ENCODE data around the gene ACAA1. TPM values are rescaled to one million over a fixed set of nuclear protein-coding genes. Genes with fewer than 3 reads are reported as not detected.
A peak's percentile ranks its signal among the peaks of the same experiment; 100 is the strongest.
"Not testable (repeated sequence)": the region's sequence is repeated elsewhere in the genome, so short reads cannot be mapped to it uniquely, and the experiment has no call there.

The ACAA1 gene
- total RNA-seq, 1 donor from 2014 or later, result 111 TPM

GRCh38 chr3:38090453-38090852 is 46.5 kb downstream of the ACAA1 start:
- intact Hi-C loops (cut with DNase I), result no loop called here
- DNase-seq (no peak), ATAC-seq (ENCODE audit: poor library complexity) (no peak)

DNA sequence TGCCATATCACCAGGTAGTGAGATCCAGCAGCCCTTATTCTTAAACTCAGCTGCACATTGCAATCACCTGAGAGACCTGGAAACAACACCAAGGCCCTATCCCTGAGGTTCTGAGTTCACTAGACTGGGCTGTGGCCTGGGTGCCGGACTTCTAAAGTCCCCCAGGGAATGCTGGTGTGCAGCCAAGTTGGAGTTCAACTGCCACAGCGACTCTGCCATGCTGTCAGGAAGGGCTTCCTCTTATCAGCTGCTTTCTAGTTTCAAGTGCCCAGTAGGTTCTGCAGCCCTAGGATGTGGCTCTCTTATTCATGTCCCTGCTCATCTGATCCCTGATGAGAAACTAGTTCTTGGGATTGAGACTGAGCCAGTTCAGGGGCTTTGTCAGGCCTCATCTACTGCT is 47.8 kb downstream of the ACAA1 start:
- intact Hi-C loops (cut with DNase I), result no loop called here
- ATAC-seq (ENCODE audit: poor library complexity) (peak; percentile 65), DNase-seq (no peak)

- DNase-seq (no peak), ATAC-seq (ENCODE audit: poor library complexity) (no peak)
- intact Hi-C loops (cut with DNase I), result no loop called here
These were observed 48.5 kb downstream of the ACAA1 start for GRCh38 chr3:38088126-38089078.

DNA sequence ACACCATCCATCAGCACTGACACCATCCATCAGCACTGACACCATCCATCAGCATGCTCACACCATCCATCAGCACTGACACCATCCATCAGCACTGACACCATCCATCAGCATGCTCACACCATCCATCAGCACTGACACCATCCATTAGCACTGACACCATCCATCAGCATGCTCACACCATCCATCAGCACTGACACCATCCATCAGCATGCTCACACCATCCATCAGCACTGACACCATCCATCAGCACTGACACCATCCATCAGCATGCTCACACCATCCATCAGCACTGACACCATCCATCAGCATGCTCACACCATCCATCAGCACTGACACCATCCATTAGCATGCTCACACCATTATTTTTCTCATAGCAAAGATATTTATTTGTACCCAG is 49.6 kb downstream of the ACAA1 start:
- ATAC-seq (ENCODE audit: poor library complexity); intact Hi-C loops (cut with DNase I); DNase-seq: not testable (repeated sequence)

- DNase-seq, result no peak
- intact Hi-C loops (cut with DNase I), result no loop called here
- ATAC-seq (ENCODE audit: poor library complexity), result no peak
These were observed 50.4 kb downstream of the ACAA1 start for GRCh38 chr3:38086496-38086895.

GRCh38 chr3:38085943-38086324 is 51.0 kb downstream of the ACAA1 start:
- DNase-seq (no peak), ATAC-seq (ENCODE audit: poor library complexity) (peak; percentile 71)
- intact Hi-C loops (cut with DNase I), result no loop called here

- ATAC-seq (ENCODE audit: poor library complexity) (peak; percentile 14), DNase-seq (no peak)
- intact Hi-C loops (cut with DNase I), result no loop called here
These were observed 51.5 kb downstream of the ACAA1 start for GRCh38 chr3:38085311-38085942.

DNA sequence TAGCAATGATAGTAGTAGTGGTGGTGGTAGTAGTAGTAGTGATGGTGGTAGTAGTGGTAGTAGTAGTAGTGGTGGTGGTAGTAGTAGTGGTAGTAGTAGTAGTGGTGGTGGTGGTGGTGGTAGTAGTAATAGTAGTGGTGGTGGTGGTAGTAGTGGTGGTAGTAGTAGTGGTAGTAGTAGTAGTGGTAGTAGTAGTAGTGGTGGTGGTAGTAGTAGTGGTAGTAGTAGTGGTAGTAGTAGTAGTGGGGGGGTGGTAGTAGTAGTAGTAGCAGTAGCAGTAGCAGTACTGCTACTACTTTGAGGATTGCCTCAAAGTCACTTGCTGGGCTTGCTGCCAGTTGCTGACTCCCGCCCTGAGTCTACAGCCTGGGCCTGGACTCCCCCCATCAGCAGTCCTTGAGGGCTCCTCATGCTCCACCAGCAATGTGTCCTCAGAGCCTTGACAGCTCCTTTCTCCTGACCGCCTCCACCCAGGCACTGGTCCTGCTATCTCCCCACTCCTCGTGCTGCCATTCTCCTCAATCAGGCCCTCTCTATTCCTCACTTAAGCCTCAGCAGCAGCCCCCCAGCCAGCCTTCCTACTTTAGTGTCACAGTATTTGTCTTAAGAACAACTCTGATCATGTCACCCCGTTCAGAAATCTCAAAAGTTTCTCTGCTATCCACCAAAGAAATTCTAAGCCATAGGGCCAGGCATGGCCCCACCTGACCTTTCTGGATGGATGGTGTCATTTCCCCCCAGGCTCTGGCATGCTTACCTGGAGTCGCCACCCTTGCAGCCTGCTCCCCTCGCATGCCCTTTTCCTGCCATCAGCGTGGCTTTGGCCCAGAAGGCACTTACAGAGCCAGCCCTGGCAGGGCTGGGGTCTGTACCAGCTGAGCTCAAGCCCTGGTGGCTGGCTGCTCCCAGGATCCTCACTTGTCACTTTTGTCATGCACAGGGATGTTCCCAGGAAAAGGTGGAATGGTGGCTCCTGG is 52.3 kb downstream of the ACAA1 start:
- ATAC-seq (ENCODE audit: poor library complexity) (peak; percentile 54), DNase-seq (peak; percentile 41)
- intact Hi-C loops (cut with DNase I), result no loop called here

DNA sequence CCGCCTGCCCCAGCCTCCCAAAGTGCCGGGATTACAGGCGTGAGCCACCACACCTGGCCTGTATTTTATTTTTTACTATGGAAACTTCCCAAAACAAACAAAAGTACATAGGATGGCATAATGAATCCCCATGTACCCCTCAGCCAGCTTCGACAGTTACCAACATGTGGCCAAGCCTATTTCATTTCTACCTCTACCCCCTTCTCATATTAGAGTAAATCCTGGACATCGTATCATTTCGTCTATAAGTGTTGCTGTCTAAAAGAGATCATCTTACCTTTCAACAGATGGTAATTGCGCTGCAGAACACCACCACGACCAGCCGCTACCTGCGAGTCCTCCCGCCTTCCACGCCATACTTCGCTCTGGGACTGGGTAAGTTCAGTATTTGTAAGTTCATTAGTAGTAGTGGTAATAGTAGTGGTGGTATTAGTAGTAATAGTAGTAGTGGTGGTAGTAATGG is 53.0 kb downstream of the ACAA1 start:
- no peak for ATAC-seq (ENCODE audit: poor library complexity)
- intact Hi-C loops (cut with DNase I), result no loop called here
- no peak for DNase-seq

GRCh38 chr3:38083254-38083653 is 53.7 kb downstream of the ACAA1 start:
- ATAC-seq (ENCODE audit: poor library complexity); intact Hi-C loops (cut with DNase I); DNase-seq: not testable (repeated sequence)

- intact Hi-C loops (cut with DNase I); DNase-seq; ATAC-seq (ENCODE audit: poor library complexity): not testable (repeated sequence)
These were observed 54.6 kb downstream of the ACAA1 start for GRCh38 chr3:38082296-38082695.

DNA sequence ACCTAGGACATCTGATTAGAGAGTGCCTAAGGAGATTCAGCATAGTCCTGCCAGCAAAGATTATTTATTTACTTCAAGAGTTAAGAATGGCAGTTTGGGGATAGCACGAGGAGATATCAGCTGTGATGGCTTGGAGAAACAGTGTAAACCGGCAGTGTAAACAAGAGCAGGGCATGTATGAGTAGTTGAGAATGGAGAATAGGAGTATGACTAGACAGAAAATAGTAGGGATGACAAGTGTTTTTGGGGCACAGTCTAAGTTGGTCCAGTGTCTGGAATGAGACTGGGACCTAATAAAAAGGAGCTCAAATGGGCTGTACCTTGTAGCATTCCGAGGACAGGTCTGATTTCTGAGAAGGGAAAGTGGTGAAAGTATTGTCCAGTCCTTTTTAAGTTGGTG is 59.9 kb downstream of the ACAA1 start:
- DNase-seq; intact Hi-C loops (cut with DNase I); ATAC-seq (ENCODE audit: poor library complexity): not testable (repeated sequence)

Other genes with a start within 250 kb of the ACAA1 start
- gene VILL, start 146.3 kb downstream of the ACAA1 start, total RNA-seq, result 4.0 TPM
- gene PLCD1, start 107.5 kb downstream of the ACAA1 start, total RNA-seq, result 8.5 TPM
- gene DLEC1, start 97.9 kb downstream of the ACAA1 start, total RNA-seq, result 0.16 TPM
- gene MYD88, start 1.5 kb upstream of the ACAA1 start, total RNA-seq, result 7.3 TPM
- gene OXSR1, start 28.4 kb upstream of the ACAA1 start, total RNA-seq, result 24.0 TPM
- gene SLC22A13, start 128.7 kb upstream of the ACAA1 start, total RNA-seq, result not detected
- gene SLC22A14, start 145.2 kb upstream of the ACAA1 start, total RNA-seq, result not detected
- gene XYLB, start 209.7 kb upstream of the ACAA1 start, total RNA-seq, result 1.5 TPM